Loucy (cell line): ENCODE data around the gene ASB2.

Source experiments
- EZH2phosphoT487 ChIP-seq: fragments of 200-600 bp; IDR thresholded peaks from 2 replicates; pipeline ENCODE4 v1.6.1; 2018; ENCODE audit warnings: antibody characterized with exemption, mild to moderate bottlenecking, moderate library complexity, borderline replicate concordance
- TF ChIP-seq, protein P1 (sequence below): fragments of 200-600 bp; sonication (generic); conservative IDR thresholded peaks from 2 replicates; pipeline ENCODE4 v1.5.1; 2014; ENCODE audit warnings: mild to moderate bottlenecking, antibody characterized with exemption, low read length

DNA sequence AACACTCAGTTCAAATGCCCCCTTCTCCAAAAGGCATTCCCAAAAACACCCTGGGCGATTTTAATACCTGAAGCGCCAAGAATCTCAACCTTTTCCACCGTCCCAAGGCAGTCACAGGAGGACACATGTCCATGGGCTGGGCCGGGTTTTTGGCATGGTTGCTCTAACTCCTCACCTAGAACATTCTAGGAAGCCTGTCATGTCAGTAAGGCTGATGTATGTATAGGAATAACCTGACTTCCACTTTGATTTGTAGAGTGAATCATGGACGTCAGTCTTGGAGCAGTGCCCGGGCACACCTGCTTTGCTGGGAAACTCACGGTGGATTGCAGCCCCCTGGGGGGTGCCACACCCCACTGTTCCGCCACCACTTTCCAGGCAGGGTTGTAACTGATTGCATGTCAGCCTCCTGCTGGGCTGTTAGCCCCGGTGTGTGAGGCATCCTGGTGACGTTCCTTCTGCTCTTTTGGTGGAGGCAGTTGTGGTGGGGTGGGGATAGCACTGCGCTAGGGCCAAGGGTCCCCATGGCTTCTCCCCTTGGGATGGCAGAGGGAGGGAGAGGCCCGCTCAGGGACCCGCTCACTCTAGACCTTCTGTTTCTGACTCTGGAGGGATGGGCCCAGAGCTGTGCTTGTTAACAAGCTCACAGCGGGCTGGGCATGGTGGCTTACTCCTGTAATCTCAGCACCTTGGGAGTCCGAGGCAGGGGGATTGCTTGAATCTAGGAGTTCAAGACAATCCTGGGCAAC is 84.4 kb downstream of the ASB2 start:
- TF ChIP-seq, protein P1, sequence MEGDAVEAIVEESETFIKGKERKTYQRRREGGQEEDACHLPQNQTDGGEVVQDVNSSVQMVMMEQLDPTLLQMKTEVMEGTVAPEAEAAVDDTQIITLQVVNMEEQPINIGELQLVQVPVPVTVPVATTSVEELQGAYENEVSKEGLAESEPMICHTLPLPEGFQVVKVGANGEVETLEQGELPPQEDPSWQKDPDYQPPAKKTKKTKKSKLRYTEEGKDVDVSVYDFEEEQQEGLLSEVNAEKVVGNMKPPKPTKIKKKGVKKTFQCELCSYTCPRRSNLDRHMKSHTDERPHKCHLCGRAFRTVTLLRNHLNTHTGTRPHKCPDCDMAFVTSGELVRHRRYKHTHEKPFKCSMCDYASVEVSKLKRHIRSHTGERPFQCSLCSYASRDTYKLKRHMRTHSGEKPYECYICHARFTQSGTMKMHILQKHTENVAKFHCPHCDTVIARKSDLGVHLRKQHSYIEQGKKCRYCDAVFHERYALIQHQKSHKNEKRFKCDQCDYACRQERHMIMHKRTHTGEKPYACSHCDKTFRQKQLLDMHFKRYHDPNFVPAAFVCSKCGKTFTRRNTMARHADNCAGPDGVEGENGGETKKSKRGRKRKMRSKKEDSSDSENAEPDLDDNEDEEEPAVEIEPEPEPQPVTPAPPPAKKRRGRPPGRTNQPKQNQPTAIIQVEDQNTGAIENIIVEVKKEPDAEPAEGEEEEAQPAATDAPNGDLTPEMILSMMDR, result no peak
- no peak for TF ChIP-seq EZH2phosphoT487
